Hematopoietic multipotent progenitor cell treated with erythropoietin and hydrocortisone succinate and interleukin-3 and kit ligand, for 6 days (in vitro differentiated cells): ENCODE measurements around the gene GARIN5B.

Experiments used
- DNase-seq: peaks from one replicate; pipeline ENCODE4 v3.0.0-alpha.2; 2015

The GARIN5B gene

GRCh38 chr19:55319785-55320184 is 43.3 kb downstream of the GARIN5B start:
- DNase-seq = peak; percentile 44

- DNase-seq = no peak
Observed at GRCh38 chr19:55316646-55317045, 46.4 kb downstream of the GARIN5B start.

- no peak for DNase-seq
Observed at GRCh38 chr19:55315956-55316525, 47.0 kb downstream of the GARIN5B start.

DNA sequence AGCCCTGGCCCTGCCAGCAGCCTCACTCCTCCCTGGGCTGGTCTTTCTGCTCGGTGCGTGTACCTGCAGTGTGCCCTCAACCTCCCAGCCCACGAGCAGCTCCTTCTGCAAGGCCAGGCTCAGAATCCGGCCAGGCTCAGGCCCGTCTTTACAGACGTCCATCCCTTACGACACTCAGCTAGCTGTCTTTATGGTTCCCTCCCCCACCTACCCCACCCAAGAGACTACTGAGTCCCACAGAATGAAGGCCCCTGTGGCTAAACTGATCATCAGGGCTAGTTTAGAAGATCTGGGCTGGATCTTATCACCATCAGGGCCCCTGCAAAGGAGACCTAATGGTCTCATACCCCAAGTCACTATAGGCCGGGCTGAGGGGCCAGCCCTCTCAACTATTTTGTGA is 48.7 kb downstream of the GARIN5B start:
- DNase-seq = no peak

DNA sequence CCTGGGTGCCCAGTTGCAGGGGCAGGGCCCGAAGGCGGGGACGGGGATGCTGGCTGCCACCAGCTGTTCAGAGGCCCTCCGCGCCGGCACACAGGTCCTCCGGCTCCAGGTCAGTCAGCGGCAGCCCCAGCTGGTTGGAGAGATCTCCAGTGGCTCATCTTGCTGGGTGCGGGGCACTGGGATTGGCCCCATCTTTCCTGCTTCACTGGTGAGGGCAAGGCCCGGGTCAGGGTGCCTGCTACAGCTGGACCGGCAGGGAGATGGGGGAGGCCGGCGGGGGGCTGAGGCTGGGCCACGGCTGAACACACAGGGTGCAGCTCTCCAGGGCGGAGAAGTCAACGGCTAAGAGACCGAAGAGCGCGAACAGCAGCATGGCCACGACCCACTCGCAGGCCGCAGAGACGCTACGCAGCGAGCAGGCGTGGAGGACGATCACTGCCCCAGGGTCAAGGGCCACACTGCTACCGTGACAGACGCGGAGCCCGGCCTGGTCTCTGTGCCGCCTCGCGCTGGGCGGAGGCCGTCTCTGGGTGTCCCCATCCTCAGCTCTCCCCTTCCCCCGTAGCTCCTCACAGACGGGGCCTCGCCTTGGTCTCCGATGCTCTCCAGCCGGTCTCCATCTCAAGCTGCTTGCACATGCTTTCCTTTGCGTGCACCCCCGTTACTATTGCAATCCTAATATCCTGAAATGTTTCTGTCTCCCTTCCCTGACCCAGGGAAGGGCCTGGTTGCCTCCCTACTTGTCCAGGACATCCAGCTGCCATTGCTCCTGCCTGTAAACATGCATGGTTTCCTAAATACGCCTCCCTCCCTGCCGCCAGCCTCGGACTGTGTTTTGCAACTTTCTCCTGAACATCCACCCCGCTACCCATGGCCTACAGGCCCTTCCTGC is 50.2 kb downstream of the GARIN5B start:
- DNase-seq = no peak

GRCh38 chr19:55311797-55312196 is 51.3 kb downstream of the GARIN5B start:
- DNase-seq = no peak

- no peak for DNase-seq
Observed at GRCh38 chr19:55311397-55311796, 51.7 kb downstream of the GARIN5B start.

GRCh38 chr19:55310498-55310897 is 52.6 kb downstream of the GARIN5B start:
- DNase-seq = no peak

DNA sequence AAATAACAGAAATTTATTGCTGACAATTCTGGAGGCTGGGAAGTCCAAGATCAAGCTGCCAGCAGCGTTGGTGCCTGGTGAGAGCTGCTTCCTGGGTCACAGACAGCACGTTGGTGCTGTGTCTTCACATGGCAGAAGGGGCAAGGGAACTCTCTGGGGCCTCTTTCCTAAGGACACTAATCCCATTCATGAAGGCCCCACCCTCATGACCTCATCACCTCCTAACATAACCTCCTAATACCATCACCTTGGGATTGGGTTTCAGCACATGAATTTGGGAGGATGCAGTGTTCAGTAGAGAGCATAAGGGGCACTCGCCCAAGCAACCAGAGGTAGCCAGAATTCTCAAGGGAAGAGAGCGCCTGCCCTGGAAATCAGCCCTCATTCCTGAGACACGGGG is 53.6 kb downstream of the GARIN5B start:
- DNase-seq = no peak

DNA sequence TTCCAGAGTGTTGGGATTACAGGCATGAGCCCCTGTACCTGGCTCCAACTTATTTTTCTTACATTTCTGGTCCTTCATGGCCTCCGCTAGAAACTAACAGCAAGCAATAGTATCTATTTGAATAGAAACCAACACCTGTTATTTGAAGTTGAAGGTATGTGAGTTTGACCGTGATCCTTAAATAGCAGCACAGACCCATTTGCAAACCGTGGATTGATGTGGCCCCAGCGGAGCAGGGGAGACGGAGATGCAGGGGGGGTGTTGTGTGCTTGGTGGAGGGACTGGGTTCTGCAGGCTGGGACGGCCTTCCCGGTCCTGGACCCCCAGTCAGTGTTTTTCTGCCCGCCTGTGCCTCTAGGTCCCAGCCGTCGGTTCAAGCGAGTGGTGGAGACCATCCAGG is 54.8 kb downstream of the GARIN5B start:
- no peak for DNase-seq

DNA sequence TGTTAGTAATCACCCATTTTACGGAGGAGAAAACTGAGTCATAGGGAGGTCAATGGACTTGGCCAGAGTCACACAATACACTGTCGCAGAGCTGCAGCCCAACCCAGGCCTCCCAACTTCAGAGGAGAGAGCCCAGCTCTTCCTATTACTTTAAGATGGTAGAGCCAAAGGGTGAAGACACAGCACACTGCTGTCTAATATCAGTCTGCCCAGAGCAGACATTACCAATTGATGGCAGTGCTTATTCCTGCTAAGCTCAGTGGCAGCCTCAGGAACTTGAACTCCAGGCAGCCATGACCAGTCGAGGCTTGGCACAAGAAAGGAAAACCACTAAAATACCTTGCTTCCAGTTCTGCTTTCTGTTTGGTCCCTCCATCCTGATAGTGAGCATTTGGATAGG is 56.3 kb downstream of the GARIN5B start:
- DNase-seq = no peak

DNA sequence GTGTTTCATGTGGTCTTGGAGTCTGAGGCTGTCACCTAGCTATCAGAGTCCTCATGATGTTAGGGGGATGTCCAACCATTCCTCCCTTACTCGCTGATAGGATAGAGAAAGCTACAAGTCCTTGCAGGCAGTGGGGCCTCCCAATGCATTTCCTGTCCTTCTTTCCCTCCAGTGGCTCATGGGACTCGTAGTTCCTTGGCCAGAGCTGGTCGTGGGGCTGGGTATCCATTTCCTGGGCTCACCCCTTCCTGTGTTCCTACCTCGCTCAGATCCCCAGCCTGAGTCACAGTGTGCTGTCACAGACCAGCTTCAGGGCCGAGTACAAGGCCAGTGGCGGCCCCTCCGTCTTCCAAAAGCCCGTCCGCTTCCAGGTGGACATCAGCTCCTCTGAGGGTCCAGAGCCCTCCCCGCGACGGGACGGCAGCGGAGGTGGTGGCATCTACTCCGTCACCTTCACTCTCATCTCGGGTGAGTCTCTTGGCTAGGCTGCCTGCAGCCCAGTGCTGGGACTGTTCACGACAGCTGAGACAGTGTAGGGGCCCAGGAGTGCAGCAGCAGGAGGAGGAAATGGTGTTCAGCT is 57.0 kb downstream of the GARIN5B start:
- no peak for DNase-seq

GRCh38 chr19:55305491-55305890 is 57.6 kb downstream of the GARIN5B start:
- DNase-seq = peak; percentile 82

DNA sequence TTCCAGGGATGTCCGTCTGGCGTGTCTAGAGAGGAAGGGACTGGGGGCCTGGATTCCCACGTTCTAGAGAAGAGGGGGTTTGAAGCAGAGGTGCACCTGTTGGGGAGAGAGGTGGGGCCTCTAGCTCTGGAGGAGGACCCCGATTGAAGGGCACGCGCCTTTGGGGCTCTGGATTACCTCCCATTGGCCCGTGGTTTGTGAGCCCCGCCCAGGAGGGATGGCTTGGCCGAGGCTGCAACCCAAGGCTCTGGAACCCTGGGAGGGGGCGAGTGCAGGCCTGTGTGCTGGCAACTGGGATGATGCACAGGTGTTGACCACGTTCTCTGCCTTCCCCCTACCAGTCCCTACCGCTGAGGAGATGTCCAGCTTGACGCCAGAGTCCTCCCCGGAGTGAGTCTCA is 58.1 kb downstream of the GARIN5B start:
- no peak for DNase-seq
